WTC11 (cell line): ENCODE measurements around the gene RADX. TPM values are rescaled to one million over a fixed set of nuclear protein-coding genes. Genes with fewer than 3 reads are reported as not detected.

Source experiments
- ATAC-seq: fragments of 200-7000 bp; cut with Tn5 transposase; 2 replicates; pipeline ENCODE4 v1.10.0; 2021; ENCODE audit warnings: mild to moderate bottlenecking, moderate library complexity
- CTCF ChIA-PET: fragments of 300-600 bp; sonication (Branson Sonifier 250); formaldehyde crosslinking; loops from one replicate; lab custom pipeline; 2021; ENCODE audit warnings: antibody characterized with exemption; lab: Charles Lee
- POLR2A ChIA-PET: fragments of 350-600 bp; sonication (Branson Sonifier 250); formaldehyde crosslinking; loops from one replicate; lab custom pipeline; 2021; ENCODE audit warnings: antibody characterized with exemption; lab: Charles Lee
- DNase-seq: peaks from one replicate; pipeline ENCODE4 v3.0.0; 2021; ENCODE audit warnings: low spot score
- H3K27ac Mint-ChIP-seq: 2 replicates; pipeline ENCODE4 v1.8.0; 2021; ENCODE audit warnings: mixed read lengths
- H3K27me3 Mint-ChIP-seq: 2 replicates; pipeline ENCODE4 v1.8.0; 2021; ENCODE audit warnings: low read depth, mild to moderate bottlenecking, moderate library complexity, mixed read lengths
- H3K36me3 Mint-ChIP-seq: 2 replicates; pipeline ENCODE4 v1.8.0; 2021; ENCODE audit warnings: mixed read lengths
- H3K4me1 Mint-ChIP-seq: 2 replicates; pipeline ENCODE4 v1.8.0; 2022; ENCODE audit warnings: mixed read lengths
- H3K4me3 Mint-ChIP-seq: 2 replicates; pipeline ENCODE4 v1.8.0; 2021; ENCODE audit warnings: mild to moderate bottlenecking, moderate library complexity, mixed read lengths
- H3K9me3 Mint-ChIP-seq: 2 replicates; pipeline ENCODE4 v1.8.0; 2021; ENCODE audit warnings: mixed read lengths
- CDX4 ChIP-seq: fragments of 250-450 bp; sonication (Bioruptor Pico); IDR thresholded peaks from 2 replicates; pipeline ENCODE4 v1.9.0; 2021; ENCODE audit warnings: moderate library complexity, mild to moderate bottlenecking, inconsistent platforms, borderline replicate concordance
- ELF4 ChIP-seq: sonication (generic); formaldehyde crosslinking; IDR thresholded peaks from 2 replicates; pipeline ENCODE4 v1.8.1; 2022; ENCODE audit warnings: low read depth, mild to moderate bottlenecking, moderate library complexity, missing genetic modification reagents
- FOXP1 ChIP-seq: sonication (generic); formaldehyde crosslinking; IDR thresholded peaks from 2 replicates; pipeline ENCODE4 v1.8.0; 2022; ENCODE audit warnings: missing genetic modification reagents, mild to moderate bottlenecking, moderate library complexity, borderline replicate concordance
- GRHL2 ChIP-seq: fragments of 250-450 bp; sonication (Bioruptor Pico); IDR thresholded peaks from 2 replicates; pipeline ENCODE4 v1.8.0; 2022; ENCODE audit warnings: mild to moderate bottlenecking, moderate library complexity; ENCODE audit not compliant: insufficient replicate concordance, severe bottlenecking
- GTF2I ChIP-seq: fragments of 250-450 bp; sonication (Bioruptor Pico); conservative IDR thresholded peaks from 2 replicates; pipeline ENCODE4 v1.4.0; 2021; ENCODE audit warnings: mild to moderate bottlenecking
- IRF2 ChIP-seq: sonication (generic); formaldehyde crosslinking; IDR thresholded peaks from 2 replicates; pipeline ENCODE4 v1.8.0; 2022; ENCODE audit warnings: low read depth, missing genetic modification reagents, borderline replicate concordance
- JAZF1 ChIP-seq: fragments of 250-450 bp; sonication (Bioruptor Pico); IDR thresholded peaks from 2 replicates; pipeline ENCODE4 v1.9.0; 2021; ENCODE audit warnings: moderate library complexity, mild to moderate bottlenecking, inconsistent platforms
- MXD4 ChIP-seq: fragments of 250-450 bp; sonication (Bioruptor Pico); IDR thresholded peaks from 2 replicates; pipeline ENCODE4 v1.8.0; 2021; ENCODE audit warnings: mild to moderate bottlenecking, moderate library complexity, borderline replicate concordance
- NFATC4 ChIP-seq: fragments of 250-450 bp; sonication (Bioruptor Pico); IDR thresholded peaks from 2 replicates; pipeline ENCODE4 v1.9.0; 2021; ENCODE audit warnings: mild to moderate bottlenecking
- NFE2L1 ChIP-seq: sonication (generic); formaldehyde crosslinking; IDR thresholded peaks from 2 replicates; pipeline ENCODE4 v1.8.1; 2023; ENCODE audit warnings: missing genetic modification reagents
- PRRX2 ChIP-seq: fragments of 250-450 bp; sonication (Bioruptor Pico); IDR thresholded peaks from 2 replicates; pipeline ENCODE4 v1.8.0; 2021; ENCODE audit warnings: mild to moderate bottlenecking
- RORB ChIP-seq: fragments of 250-450 bp; sonication (Bioruptor Pico); IDR thresholded peaks from 2 replicates; pipeline ENCODE4 v1.9.0; 2021; ENCODE audit warnings: mild to moderate bottlenecking
- SOX15 ChIP-seq: fragments of 250-450 bp; sonication (Bioruptor Pico); IDR thresholded peaks from 2 replicates; pipeline ENCODE4 v1.9.0; 2021; ENCODE audit warnings: mild to moderate bottlenecking
- TCF7 ChIP-seq: sonication (generic); formaldehyde crosslinking; IDR thresholded peaks from 2 replicates; pipeline ENCODE4 v1.8.0; 2022; ENCODE audit warnings: mild to moderate bottlenecking, low read depth, missing genetic modification reagents, moderate library complexity
- TEAD4 ChIP-seq: sonication (generic); formaldehyde crosslinking; IDR thresholded peaks from 2 replicates; pipeline ENCODE4 v1.8.0; 2022; ENCODE audit warnings: mild to moderate bottlenecking, missing genetic modification reagents
- ZBTB43 ChIP-seq: sonication (generic); formaldehyde crosslinking; IDR thresholded peaks from 2 replicates; pipeline ENCODE4 v1.8.1; 2023; ENCODE audit warnings: mild to moderate bottlenecking, missing genetic modification reagents
- ZMAT4 ChIP-seq: fragments of 250-450 bp; sonication (Bioruptor Pico); IDR thresholded peaks from 2 replicates; pipeline ENCODE4 v1.9.0; 2021; ENCODE audit warnings: mild to moderate bottlenecking
- ZNF121 ChIP-seq: sonication (generic); formaldehyde crosslinking; IDR thresholded peaks from 2 replicates; pipeline ENCODE4 v1.8.0; 2023; ENCODE audit warnings: missing genetic modification reagents
- ZNF396 ChIP-seq: fragments of 250-450 bp; sonication (Bioruptor Pico); IDR thresholded peaks from 2 replicates; pipeline ENCODE4 v1.8.0; 2021; ENCODE audit warnings: mild to moderate bottlenecking, moderate library complexity, borderline replicate concordance
- ZNF416 ChIP-seq: fragments of 250-450 bp; sonication (Bioruptor Pico); IDR thresholded peaks from 2 replicates; pipeline ENCODE4 v1.9.0; 2021; ENCODE audit warnings: mild to moderate bottlenecking, inconsistent platforms
- total RNA-seq: library from RNA; stranded (reverse); gene quantifications from 3 replicates; pipeline ENCODE4 v1.2.3, GENCODE V29; 2021
- TF ChIP-seq, protein P1 (sequence below): sonication (generic); formaldehyde crosslinking; IDR thresholded peaks from 2 replicates; pipeline ENCODE4 v1.8.1; 2023; ENCODE audit warnings: mild to moderate bottlenecking, missing genetic modification reagents, moderate library complexity
- TF ChIP-seq, protein P2 (sequence below): sonication (generic); formaldehyde crosslinking; IDR thresholded peaks from 2 replicates; pipeline ENCODE4 v1.8.1; 2023; ENCODE audit warnings: mild to moderate bottlenecking, missing genetic modification reagents, borderline replicate concordance
- TF ChIP-seq, protein P3 (sequence below): sonication (generic); formaldehyde crosslinking; IDR thresholded peaks from 2 replicates; pipeline ENCODE4 v1.8.0; 2022; ENCODE audit warnings: mild to moderate bottlenecking, missing genetic modification reagents
- TF ChIP-seq, protein P4 (sequence below): sonication (generic); formaldehyde crosslinking; IDR thresholded peaks from 2 replicates; pipeline ENCODE4 v1.8.0; 2022; ENCODE audit warnings: mild to moderate bottlenecking, missing genetic modification reagents
- TF ChIP-seq, protein P5 (sequence below): fragments of 200-600 bp; IDR thresholded peaks from 2 replicates; pipeline ENCODE4 v1.8.0; 2022; ENCODE audit warnings: antibody characterized with exemption
- TF ChIP-seq, protein P6 (sequence below): fragments of 250-450 bp; sonication (Bioruptor Pico); IDR thresholded peaks from 2 replicates; pipeline ENCODE4 v1.8.0; 2021; ENCODE audit warnings: mild to moderate bottlenecking

The RADX gene
- total RNA-seq, 1 experiment from 2014 or later: 4.4 TPM

DNA sequence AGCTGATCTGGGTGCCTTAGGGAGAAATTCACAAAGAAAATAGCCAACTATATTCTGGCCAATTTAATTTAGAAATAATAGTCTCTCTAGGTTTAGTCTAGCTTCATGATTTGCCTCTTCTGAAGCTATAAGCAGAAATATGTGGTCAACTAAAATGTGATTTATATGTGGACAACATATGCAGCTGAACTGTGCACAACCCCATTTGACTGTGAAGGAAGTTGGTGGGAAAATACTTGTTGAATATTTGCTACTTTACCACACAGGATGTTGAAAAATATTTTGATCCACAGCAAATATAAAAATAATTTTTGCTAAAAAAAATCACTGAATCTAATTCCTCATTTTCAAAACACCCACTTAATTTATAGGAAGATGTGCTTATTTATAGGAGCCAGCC, 99.0 kb downstream of the RADX start:
- TF ChIP-seq, protein P1, sequence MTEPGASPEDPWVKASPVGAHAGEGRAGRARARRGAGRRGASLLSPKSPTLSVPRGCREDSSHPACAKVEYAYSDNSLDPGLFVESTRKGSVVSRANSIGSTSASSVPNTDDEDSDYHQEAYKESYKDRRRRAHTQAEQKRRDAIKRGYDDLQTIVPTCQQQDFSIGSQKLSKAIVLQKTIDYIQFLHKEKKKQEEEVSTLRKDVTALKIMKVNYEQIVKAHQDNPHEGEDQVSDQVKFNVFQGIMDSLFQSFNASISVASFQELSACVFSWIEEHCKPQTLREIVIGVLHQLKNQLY: no peak
- TF ChIP-seq, protein P2, sequence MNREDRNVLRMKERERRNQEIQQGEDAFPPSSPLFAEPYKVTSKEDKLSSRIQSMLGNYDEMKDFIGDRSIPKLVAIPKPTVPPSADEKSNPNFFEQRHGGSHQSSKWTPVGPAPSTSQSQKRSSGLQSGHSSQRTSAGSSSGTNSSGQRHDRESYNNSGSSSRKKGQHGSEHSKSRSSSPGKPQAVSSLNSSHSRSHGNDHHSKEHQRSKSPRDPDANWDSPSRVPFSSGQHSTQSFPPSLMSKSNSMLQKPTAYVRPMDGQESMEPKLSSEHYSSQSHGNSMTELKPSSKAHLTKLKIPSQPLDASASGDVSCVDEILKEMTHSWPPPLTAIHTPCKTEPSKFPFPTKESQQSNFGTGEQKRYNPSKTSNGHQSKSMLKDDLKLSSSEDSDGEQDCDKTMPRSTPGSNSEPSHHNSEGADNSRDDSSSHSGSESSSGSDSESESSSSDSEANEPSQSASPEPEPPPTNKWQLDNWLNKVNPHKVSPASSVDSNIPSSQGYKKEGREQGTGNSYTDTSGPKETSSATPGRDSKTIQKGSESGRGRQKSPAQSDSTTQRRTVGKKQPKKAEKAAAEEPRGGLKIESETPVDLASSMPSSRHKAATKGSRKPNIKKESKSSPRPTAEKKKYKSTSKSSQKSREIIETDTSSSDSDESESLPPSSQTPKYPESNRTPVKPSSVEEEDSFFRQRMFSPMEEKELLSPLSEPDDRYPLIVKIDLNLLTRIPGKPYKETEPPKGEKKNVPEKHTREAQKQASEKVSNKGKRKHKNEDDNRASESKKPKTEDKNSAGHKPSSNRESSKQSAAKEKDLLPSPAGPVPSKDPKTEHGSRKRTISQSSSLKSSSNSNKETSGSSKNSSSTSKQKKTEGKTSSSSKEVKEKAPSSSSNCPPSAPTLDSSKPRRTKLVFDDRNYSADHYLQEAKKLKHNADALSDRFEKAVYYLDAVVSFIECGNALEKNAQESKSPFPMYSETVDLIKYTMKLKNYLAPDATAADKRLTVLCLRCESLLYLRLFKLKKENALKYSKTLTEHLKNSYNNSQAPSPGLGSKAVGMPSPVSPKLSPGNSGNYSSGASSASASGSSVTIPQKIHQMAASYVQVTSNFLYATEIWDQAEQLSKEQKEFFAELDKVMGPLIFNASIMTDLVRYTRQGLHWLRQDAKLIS (CRISPR knock-in tag): no peak
- TF ChIP-seq MXD4 (CRISPR knock-in tag) (no peak), ZNF121 (CRISPR knock-in tag) (no peak), CDX4 (CRISPR knock-in tag) (no peak), GTF2I (CRISPR knock-in tag) (no peak), GRHL2 (CRISPR knock-in tag) (no peak), RORB (CRISPR knock-in tag) (no peak), FOXP1 (CRISPR knock-in tag) (no peak), SOX15 (CRISPR knock-in tag) (no peak), ZBTB43 (no peak), ZMAT4 (CRISPR knock-in tag) (no peak), ZNF396 (CRISPR knock-in tag) (no peak), PRRX2 (CRISPR knock-in tag) (no peak), ZNF416 (CRISPR knock-in tag) (no peak)
- TF ChIP-seq, protein P3, sequence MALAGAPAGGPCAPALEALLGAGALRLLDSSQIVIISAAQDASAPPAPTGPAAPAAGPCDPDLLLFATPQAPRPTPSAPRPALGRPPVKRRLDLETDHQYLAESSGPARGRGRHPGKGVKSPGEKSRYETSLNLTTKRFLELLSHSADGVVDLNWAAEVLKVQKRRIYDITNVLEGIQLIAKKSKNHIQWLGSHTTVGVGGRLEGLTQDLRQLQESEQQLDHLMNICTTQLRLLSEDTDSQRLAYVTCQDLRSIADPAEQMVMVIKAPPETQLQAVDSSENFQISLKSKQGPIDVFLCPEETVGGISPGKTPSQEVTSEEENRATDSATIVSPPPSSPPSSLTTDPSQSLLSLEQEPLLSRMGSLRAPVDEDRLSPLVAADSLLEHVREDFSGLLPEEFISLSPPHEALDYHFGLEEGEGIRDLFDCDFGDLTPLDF (CRISPR knock-in tag): no peak
- TF ChIP-seq, protein P4, sequence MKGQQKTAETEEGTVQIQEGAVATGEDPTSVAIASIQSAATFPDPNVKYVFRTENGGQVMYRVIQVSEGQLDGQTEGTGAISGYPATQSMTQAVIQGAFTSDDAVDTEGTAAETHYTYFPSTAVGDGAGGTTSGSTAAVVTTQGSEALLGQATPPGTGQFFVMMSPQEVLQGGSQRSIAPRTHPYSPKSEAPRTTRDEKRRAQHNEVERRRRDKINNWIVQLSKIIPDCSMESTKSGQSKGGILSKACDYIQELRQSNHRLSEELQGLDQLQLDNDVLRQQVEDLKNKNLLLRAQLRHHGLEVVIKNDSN: no peak
- H3K27me3 Mint-ChIP-seq: no peaks in the 10 kb centered on the region
- no peaks in the 10 kb centered on the region for H3K9me3 Mint-ChIP-seq
- H3K4me3 Mint-ChIP-seq: no peak overlapping the region
- H3K4me1 Mint-ChIP-seq: no peaks in the 10 kb centered on the region
- no peak overlapping the region for H3K27ac Mint-ChIP-seq
- ChIA-PET POLR2A (interaction anchor here (0.7 kb wide), 1 partner anchor 209 kb away, joined by 9 read pairs; no protein-coding TSS in a partner anchor), CTCF (no interaction called here)
- H3K36me3 Mint-ChIP-seq: no peaks in the 10 kb centered on the region
- ATAC-seq (no peak), DNase-seq (no peak)

GRCh38 chrX:106711375-106711774, 99.6 kb downstream of the RADX start:
- no peak for ATAC-seq
- Mint-ChIP-seq H3K4me1 (no peaks in the 10 kb centered on the region), H3K27me3 (no peaks in the 10 kb centered on the region), H3K9me3 (no peaks in the 10 kb centered on the region), H3K4me3 (no peak overlapping the region), H3K27ac (no peak overlapping the region), H3K36me3 (no peaks in the 10 kb centered on the region)
- ChIA-PET POLR2A (no interaction called here), CTCF (no interaction called here)
- no peak for DNase-seq
- no peak for TF ChIP-seq NFATC4 (CRISPR knock-in tag)
- no peak for TF ChIP-seq TEAD4 (CRISPR knock-in tag)
- TF ChIP-seq, protein P5, sequence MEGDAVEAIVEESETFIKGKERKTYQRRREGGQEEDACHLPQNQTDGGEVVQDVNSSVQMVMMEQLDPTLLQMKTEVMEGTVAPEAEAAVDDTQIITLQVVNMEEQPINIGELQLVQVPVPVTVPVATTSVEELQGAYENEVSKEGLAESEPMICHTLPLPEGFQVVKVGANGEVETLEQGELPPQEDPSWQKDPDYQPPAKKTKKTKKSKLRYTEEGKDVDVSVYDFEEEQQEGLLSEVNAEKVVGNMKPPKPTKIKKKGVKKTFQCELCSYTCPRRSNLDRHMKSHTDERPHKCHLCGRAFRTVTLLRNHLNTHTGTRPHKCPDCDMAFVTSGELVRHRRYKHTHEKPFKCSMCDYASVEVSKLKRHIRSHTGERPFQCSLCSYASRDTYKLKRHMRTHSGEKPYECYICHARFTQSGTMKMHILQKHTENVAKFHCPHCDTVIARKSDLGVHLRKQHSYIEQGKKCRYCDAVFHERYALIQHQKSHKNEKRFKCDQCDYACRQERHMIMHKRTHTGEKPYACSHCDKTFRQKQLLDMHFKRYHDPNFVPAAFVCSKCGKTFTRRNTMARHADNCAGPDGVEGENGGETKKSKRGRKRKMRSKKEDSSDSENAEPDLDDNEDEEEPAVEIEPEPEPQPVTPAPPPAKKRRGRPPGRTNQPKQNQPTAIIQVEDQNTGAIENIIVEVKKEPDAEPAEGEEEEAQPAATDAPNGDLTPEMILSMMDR: no peak
- no peak for TF ChIP-seq ZNF121 (CRISPR knock-in tag)
- TF ChIP-seq JAZF1 (CRISPR knock-in tag): no peak
- TF ChIP-seq, protein P6, sequence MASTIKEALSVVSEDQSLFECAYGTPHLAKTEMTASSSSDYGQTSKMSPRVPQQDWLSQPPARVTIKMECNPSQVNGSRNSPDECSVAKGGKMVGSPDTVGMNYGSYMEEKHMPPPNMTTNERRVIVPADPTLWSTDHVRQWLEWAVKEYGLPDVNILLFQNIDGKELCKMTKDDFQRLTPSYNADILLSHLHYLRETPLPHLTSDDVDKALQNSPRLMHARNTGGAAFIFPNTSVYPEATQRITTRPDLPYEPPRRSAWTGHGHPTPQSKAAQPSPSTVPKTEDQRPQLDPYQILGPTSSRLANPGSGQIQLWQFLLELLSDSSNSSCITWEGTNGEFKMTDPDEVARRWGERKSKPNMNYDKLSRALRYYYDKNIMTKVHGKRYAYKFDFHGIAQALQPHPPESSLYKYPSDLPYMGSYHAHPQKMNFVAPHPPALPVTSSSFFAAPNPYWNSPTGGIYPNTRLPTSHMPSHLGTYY: no peak
- TF ChIP-seq TCF7: no peak
- no peak for TF ChIP-seq ELF4 (CRISPR knock-in tag)
- TF ChIP-seq RORB (CRISPR knock-in tag): no peak
- no peak for TF ChIP-seq IRF2 (CRISPR knock-in tag)
- no peak for TF ChIP-seq NFE2L1 (CRISPR knock-in tag)
